Stimulated activated naive CD8-positive, alpha-beta T cell treated with anti-CD3 and anti-CD28 coated beads, Interleukin-15, Interleukin-2, amounts not matched to agents 100 ng/mL and 50 ng/mL, for 24 hours (primary cell): ENCODE data around the gene MRPS12.

Experiments
- H3K27ac Mint-ChIP-seq: one replicate; pipeline ENCODE4 v1.8.0; 2021; ENCODE audit warnings: mild to moderate bottlenecking, mixed read lengths
- H3K27me3 Mint-ChIP-seq: one replicate; pipeline ENCODE4 v1.8.0; 2021; ENCODE audit warnings: mixed read lengths
- H3K36me3 Mint-ChIP-seq: one replicate; pipeline ENCODE4 v1.8.0; 2021; ENCODE audit warnings: low read depth, mixed read lengths
- H3K4me1 Mint-ChIP-seq: one replicate; pipeline ENCODE4 v1.8.0; 2021; ENCODE audit warnings: low read depth, mixed read lengths
- H3K4me3 Mint-ChIP-seq: one replicate; pipeline ENCODE4 v1.8.0; 2021; ENCODE audit warnings: mild to moderate bottlenecking, mixed read lengths
- H3K9me3 Mint-ChIP-seq: one replicate; pipeline ENCODE4 v1.8.0; 2021; ENCODE audit warnings: mixed read lengths

Gene MRPS12

GRCh38 chr19:38904581-38905539 lies 25.9 kb upstream of the MRPS12 start:
- Mint-ChIP-seq H3K4me1 (peaks cover 34% of the 10 kb centered on the region), H3K9me3 (no peaks in the 10 kb centered on the region), H3K4me3 (no peak overlapping the region), H3K36me3 (peaks cover 56% of the 10 kb centered on the region), H3K27ac (no peak overlapping the region), H3K27me3 (no peaks in the 10 kb centered on the region)

GRCh38 chr19:38905620-38906019 lies 25.1 kb upstream of the MRPS12 start:
- H3K4me3 Mint-ChIP-seq, result no peak overlapping the region
- H3K4me1 Mint-ChIP-seq, result peaks cover 33% of the 10 kb centered on the region
- no peaks in the 10 kb centered on the region for H3K9me3 Mint-ChIP-seq
- no peaks in the 10 kb centered on the region for H3K27me3 Mint-ChIP-seq
- peaks cover 54% of the 10 kb centered on the region for H3K36me3 Mint-ChIP-seq
- no peak overlapping the region for H3K27ac Mint-ChIP-seq

DNA sequence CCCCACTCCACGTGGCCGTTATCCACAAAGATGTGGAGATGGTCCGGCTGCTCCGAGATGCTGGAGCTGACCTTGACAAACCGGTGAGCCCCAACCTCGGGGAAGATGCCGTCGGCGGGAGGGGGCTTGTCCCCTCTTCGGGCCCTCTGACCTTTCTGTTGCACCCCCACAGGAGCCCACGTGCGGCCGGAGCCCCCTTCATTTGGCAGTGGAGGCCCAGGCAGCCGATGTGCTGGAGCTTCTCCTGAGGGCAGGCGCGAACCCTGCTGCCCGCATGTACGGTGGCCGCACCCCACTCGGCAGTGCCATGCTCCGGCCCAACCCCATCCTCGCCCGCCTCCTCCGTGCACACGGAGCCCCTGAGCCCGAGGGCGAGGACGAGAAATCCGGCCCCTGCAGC lies 23.5 kb upstream of the MRPS12 start:
- Mint-ChIP-seq H3K4me3 (no peak overlapping the region), H3K36me3 (peaks cover 44% of the 10 kb centered on the region), H3K4me1 (peaks cover 18% of the 10 kb centered on the region), H3K27ac (no peak overlapping the region), H3K27me3 (no peaks in the 10 kb centered on the region), H3K9me3 (no peaks in the 10 kb centered on the region)

GRCh38 chr19:38907670-38908069 lies 23.1 kb upstream of the MRPS12 start:
- Mint-ChIP-seq H3K36me3 (peaks cover 44% of the 10 kb centered on the region), H3K9me3 (no peaks in the 10 kb centered on the region), H3K4me1 (peaks cover 22% of the 10 kb centered on the region), H3K27ac (no peak overlapping the region), H3K4me3 (no peak overlapping the region), H3K27me3 (no peaks in the 10 kb centered on the region)

GRCh38 chr19:38908911-38909310 lies 21.8 kb upstream of the MRPS12 start:
- Mint-ChIP-seq H3K27me3 (no peaks in the 10 kb centered on the region), H3K9me3 (no peaks in the 10 kb centered on the region), H3K27ac (no peak overlapping the region), H3K4me1 (peaks cover 24% of the 10 kb centered on the region), H3K36me3 (peaks cover 38% of the 10 kb centered on the region), H3K4me3 (no peak overlapping the region)

DNA sequence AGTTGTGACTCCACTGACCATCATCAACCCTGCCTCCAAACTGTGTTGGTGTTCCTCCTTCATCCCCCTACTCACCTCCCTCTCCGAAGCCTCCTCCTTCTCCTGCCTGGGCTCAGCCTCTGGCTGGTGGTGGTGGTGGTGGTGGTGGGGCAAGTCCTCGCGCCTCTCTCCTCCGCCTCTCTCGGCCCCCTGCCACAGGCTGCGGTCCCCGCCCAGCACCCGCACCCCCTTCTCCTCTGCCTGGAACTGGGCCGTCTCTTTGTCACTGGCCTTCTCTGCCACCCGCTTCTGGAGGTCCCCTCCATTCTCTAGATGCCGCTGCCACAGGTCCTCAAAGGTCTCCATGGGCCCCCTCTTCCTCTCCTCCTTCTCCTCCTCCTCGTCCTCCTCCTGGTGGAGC lies 20.3 kb upstream of the MRPS12 start:
- Mint-ChIP-seq H3K4me3 (no peak overlapping the region), H3K27me3 (no peaks in the 10 kb centered on the region), H3K9me3 (no peaks in the 10 kb centered on the region), H3K4me1 (peaks cover 16% of the 10 kb centered on the region), H3K27ac (no peak overlapping the region), H3K36me3 (peaks cover 26% of the 10 kb centered on the region)

DNA sequence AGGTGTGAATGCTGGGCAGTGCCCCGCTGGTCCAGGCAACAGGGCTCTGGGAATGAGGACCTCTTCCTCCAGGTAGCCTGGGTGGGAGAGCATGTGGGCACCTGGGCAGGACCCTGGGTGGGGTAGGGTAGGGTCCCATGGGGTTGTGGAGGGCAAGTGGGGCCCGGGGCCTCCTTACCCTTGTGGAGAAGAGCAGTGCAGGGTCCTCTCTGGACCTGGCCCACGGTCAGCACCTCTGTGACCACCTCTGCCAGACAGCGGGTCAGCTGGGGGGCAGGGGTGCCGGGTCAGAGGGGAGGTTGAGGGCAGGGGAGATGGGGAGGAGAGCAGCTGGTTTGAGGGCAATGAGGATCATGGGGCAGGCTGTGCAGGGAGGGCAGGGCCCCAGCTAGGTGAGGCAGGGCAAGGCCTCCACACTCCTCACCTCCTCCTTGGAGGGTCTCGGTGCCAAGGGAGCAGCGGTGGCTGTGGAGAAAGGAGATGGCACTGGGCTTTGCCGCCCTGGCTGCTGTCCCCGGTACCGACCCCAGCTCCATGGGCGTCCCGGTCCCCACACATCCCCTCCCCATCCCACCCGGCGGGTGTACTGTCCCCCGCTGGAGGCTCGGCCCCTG lies 19.2 kb upstream of the MRPS12 start:
- peaks cover 30% of the 10 kb centered on the region for H3K36me3 Mint-ChIP-seq
- H3K4me1 Mint-ChIP-seq, result peaks cover 16% of the 10 kb centered on the region
- H3K4me3 Mint-ChIP-seq, result no peak overlapping the region
- H3K27me3 Mint-ChIP-seq, result no peaks in the 10 kb centered on the region
- no peaks in the 10 kb centered on the region for H3K9me3 Mint-ChIP-seq
- no peak overlapping the region for H3K27ac Mint-ChIP-seq

DNA sequence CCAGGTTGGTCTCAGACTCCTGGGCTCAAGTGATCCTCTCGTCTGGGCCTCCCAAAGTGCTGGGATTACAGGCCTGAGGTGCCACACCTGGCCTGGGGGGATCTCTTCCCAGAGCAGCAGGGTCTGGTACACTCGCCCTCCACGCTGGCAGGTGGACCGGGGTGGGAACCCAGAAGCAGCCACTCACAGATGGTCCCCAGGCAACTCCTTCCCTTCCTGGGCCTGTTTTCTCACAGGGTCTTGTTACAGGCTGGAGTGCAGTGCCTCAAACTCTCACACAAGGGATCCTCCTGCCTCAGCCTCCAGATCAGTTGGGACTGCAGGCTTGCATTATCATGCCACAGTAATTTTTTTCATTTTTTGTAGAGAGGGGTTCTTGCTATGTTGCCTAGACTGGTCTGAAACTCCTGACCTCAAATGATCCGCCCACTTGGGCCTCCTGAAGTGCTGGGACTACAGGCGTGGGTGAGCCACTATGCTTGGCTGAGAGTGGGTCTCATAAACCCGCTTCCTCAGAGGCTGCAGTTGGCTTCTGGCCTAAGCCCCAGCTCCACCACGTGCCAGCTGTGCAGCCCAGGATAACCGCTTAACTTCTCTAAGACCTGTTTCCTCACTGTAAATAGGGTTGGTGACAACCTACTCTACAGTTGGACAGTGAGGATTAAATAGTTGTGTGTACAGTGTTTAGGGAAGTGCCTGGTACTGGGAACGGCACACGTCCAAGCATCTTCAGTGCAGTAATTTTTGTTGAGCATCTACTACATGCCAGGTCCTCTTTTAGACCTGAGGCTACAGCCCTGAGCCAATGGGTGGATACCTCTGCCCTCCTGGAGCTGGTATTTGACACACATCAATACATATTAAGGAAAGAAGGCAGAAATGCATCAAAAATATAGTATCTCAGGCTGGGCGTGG lies 17.9 kb upstream of the MRPS12 start:
- H3K27ac Mint-ChIP-seq, result peak overlapping the region; percentile 36
- H3K4me1 Mint-ChIP-seq, result peaks cover 12% of the 10 kb centered on the region
- no peaks in the 10 kb centered on the region for H3K9me3 Mint-ChIP-seq
- no peak overlapping the region for H3K4me3 Mint-ChIP-seq
- peaks cover 17% of the 10 kb centered on the region for H3K36me3 Mint-ChIP-seq
- H3K27me3 Mint-ChIP-seq, result no peaks in the 10 kb centered on the region

- H3K4me3 Mint-ChIP-seq, result no peak overlapping the region
- peaks cover 9% of the 10 kb centered on the region for H3K4me1 Mint-ChIP-seq
- no peaks in the 10 kb centered on the region for H3K9me3 Mint-ChIP-seq
- peaks cover 8% of the 10 kb centered on the region for H3K36me3 Mint-ChIP-seq
- no peaks in the 10 kb centered on the region for H3K27me3 Mint-ChIP-seq
- no peak overlapping the region for H3K27ac Mint-ChIP-seq
Measured at GRCh38 chr19:38913958-38914357, 16.8 kb upstream of the MRPS12 start.

DNA sequence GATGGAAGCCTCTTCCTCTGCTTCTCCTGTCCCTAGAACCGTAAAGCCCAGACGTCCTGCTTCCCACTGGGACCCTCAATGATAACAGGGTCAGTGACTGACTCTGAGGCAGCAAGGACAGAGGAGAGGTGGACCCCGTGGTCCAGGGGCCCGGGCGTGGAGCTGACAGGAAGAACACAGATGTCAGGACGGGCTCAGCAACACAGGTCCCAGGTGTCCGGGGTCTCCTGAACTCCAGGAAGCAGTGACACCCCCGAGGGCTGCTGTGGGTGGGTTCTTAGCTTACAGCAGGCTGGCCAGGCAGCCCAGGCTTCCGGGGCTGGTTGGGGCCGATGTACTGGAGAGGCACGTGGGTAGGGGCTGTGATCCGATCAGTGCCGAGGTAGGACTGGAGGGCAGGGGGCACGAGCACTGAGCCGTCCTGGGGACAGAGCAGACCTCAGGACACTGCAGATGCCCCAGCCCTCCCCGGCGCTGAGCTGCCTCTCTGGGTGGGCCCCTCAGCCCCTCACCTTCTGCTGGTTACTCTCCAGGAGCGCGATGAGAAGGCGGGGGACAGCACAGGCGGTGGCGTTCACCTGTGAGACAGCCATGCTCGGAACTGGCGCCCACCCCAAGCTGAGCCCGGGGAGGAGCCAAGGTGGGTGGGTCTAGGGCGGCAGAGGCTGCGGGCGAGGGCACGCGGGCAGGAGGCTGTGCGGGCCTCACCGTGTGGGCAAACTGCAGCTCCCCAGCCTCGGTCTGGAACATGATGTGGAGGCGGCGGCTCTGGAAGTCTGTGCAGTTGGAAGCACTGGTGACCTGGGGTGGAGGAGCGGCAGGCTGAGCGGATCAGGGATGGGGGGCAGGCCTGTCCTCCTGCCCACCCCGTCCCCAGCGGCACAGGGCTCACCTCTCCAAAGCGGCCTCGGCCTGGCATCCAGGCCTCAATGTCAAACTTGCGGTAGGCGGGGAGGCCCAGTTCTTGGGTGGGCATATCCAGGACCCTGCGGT lies 15.1 kb upstream of the MRPS12 start:
- Mint-ChIP-seq H3K27ac (no peak overlapping the region), H3K36me3 (peaks cover 10% of the 10 kb centered on the region), H3K9me3 (no peaks in the 10 kb centered on the region), H3K4me3 (no peak overlapping the region), H3K4me1 (peaks cover 9% of the 10 kb centered on the region), H3K27me3 (no peaks in the 10 kb centered on the region)

- Mint-ChIP-seq H3K4me1 (peaks cover 8% of the 10 kb centered on the region), H3K36me3 (peaks cover 21% of the 10 kb centered on the region), H3K27ac (no peak overlapping the region), H3K27me3 (no peaks in the 10 kb centered on the region), H3K4me3 (no peak overlapping the region), H3K9me3 (no peaks in the 10 kb centered on the region)
Measured at GRCh38 chr19:38917516-38917915, 13.2 kb upstream of the MRPS12 start.

- Mint-ChIP-seq H3K9me3 (no peaks in the 10 kb centered on the region), H3K36me3 (peaks cover 21% of the 10 kb centered on the region), H3K27me3 (no peaks in the 10 kb centered on the region), H3K4me1 (peaks cover 3% of the 10 kb centered on the region), H3K4me3 (no peak overlapping the region), H3K27ac (no peak overlapping the region)
Measured at GRCh38 chr19:38917921-38918491, 12.7 kb upstream of the MRPS12 start.

- H3K27ac Mint-ChIP-seq, result no peak overlapping the region
- H3K36me3 Mint-ChIP-seq, result peaks cover 21% of the 10 kb centered on the region
- H3K4me3 Mint-ChIP-seq, result no peak overlapping the region
- no peaks in the 10 kb centered on the region for H3K27me3 Mint-ChIP-seq
- no peaks in the 10 kb centered on the region for H3K9me3 Mint-ChIP-seq
- H3K4me1 Mint-ChIP-seq, result no peaks in the 10 kb centered on the region
Measured at GRCh38 chr19:38918526-38918925, 12.2 kb upstream of the MRPS12 start.
